GM23248 (cell line): ENCODE measurements around the gene GRIK3. TPM values are rescaled to one million over a fixed set of nuclear protein-coding genes. Genes with fewer than 3 reads are reported as not detected.

Source experiments
- DNase-seq: peaks from one replicate; pipeline ENCODE4 v3.0.0-alpha.2; 2015
- H2AFZ ChIP-seq: fragments of 200-600 bp; sonication (generic); 2 replicates; pipeline ENCODE4 v1.6.1; 2016; ENCODE audit warnings: antibody characterized with exemption
- H3F3A ChIP-seq: fragments of 200-600 bp; sonication (generic); 2 replicates; pipeline ENCODE4 v1.6.1; 2016; ENCODE audit warnings: mild to moderate bottlenecking, antibody characterized with exemption, mixed run types; ENCODE audit not compliant: insufficient read depth
- H3K27ac ChIP-seq: fragments of 200-600 bp; sonication (generic); 2 replicates; pipeline ENCODE4 v1.5.1; 2016; ENCODE audit warnings: mild to moderate bottlenecking
- H3K27me3 ChIP-seq: fragments of 200-600 bp; sonication (generic); replicated peaks from 2 replicates; pipeline ENCODE4 v1.6.1; 2016; ENCODE audit warnings: mild to moderate bottlenecking; ENCODE audit not compliant: insufficient read depth
- H3K36me3 ChIP-seq: fragments of 200-600 bp; sonication (generic); 2 replicates; pipeline ENCODE4 v1.6.1; 2016; ENCODE audit warnings: low read depth, mild to moderate bottlenecking
- H3K4me1 ChIP-seq: fragments of 200-600 bp; sonication (generic); 2 replicates; pipeline ENCODE4 v1.6.1; 2016; ENCODE audit warnings: mild to moderate bottlenecking; ENCODE audit not compliant: insufficient read depth
- H3K4me2 ChIP-seq: fragments of 200-600 bp; sonication (generic); one replicate; pipeline ENCODE4 v1.6.1; 2016; ENCODE audit warnings: mild to moderate bottlenecking; ENCODE audit not compliant: unreplicated experiment
- H3K4me3 ChIP-seq: fragments of 200-600 bp; sonication (generic); 2 replicates; pipeline ENCODE4 v1.5.1; 2016; ENCODE audit warnings: mild to moderate bottlenecking
- H3K79me2 ChIP-seq: fragments of 200-600 bp; sonication (generic); 2 replicates; pipeline ENCODE4 v1.6.1; 2016; ENCODE audit warnings: mild to moderate bottlenecking; ENCODE audit not compliant: insufficient read depth
- H3K9ac ChIP-seq: fragments of 200-600 bp; sonication (generic); 2 replicates; pipeline ENCODE4 v1.6.1; 2016; ENCODE audit warnings: mild to moderate bottlenecking
- H3K9me2 ChIP-seq: fragments of 200-600 bp; sonication (generic); 2 replicates; pipeline ENCODE4 v1.6.1; 2016; ENCODE audit warnings: mixed run types, mild to moderate bottlenecking, moderate library complexity; ENCODE audit not compliant: insufficient read depth
- H3K9me3 ChIP-seq: fragments of 200-600 bp; sonication (generic); one replicate; pipeline ENCODE4 v1.6.1; 2017; ENCODE audit warnings: low read depth
- H4K20me1 ChIP-seq: fragments of 200-600 bp; sonication (generic); 2 replicates; pipeline ENCODE4 v1.6.0; 2016; ENCODE audit not compliant: insufficient read depth
- EZH2 ChIP-seq: fragments of 200-600 bp; sonication (generic); IDR thresholded peaks from 2 replicates; pipeline ENCODE4 v1.6.1; 2018; ENCODE audit warnings: antibody characterized with exemption, mild to moderate bottlenecking; ENCODE audit not compliant: insufficient read depth, poor library complexity, severe bottlenecking
- EZH2phosphoT487 ChIP-seq: fragments of 200-600 bp; sonication (generic); IDR thresholded peaks from 2 replicates; pipeline ENCODE4 v1.6.1; 2018; ENCODE audit warnings: antibody characterized with exemption, moderate library complexity, mild to moderate bottlenecking, low read depth; ENCODE audit not compliant: insufficient read depth
- WGBS, 2 experiments: methylation state at CpG; one replicate each; pipeline ENCODE4 v1.1.6; 2015 to 2017; ENCODE audit warnings: low lambda C conversion rate in 2 of 2, low coverage in 1 of 2; ENCODE audit errors: missing lambda C conversion rate in 2 of 2; 5-methylcytosine and 5-hydroxymethylcytosine counted together
- in situ Hi-C: fragments of 300-500 bp; cut with MboI; formaldehyde crosslinking; loops from 2 replicates; pipeline ENCODE4 v1.15.0; 2020
- polyA plus RNA-seq: library from polyadenylated mRNA; unstranded; fragments of >200 nt; fragmentation: Nextera tagmentation; extraction: Ambion mirVana; gene quantifications from 2 replicates; pipeline ENCODE4 v1.2.1, GENCODE V29; 2016
- total RNA-seq: library from RNA; depleted of rRNA; stranded (reverse); fragments of >200 nt; shearing (Covaris generic); gene quantifications from 2 replicates; pipeline ENCODE4 v1.2.3, GENCODE V29; 2014

The GRIK3 gene
- total and polyA plus RNA-seq, 2 experiments from 2014 or later: not detected

- in situ Hi-C loops: no loop called here
These were observed 68.8 kb downstream of the GRIK3 start for GRCh38 chr1:36965275-36966159.

GRCh38 chr1:36964830-36965229, 69.5 kb downstream of the GRIK3 start:
- TF ChIP-seq EZH2: no peak
- no peak for TF ChIP-seq EZH2phosphoT487
- H3K36me3 ChIP-seq: no peaks in the 10 kb centered on the region
- no peak overlapping the region for H2AFZ ChIP-seq
- in situ Hi-C loops: no loop called here
- H3K27ac ChIP-seq: no peak overlapping the region
- H3K9me3 ChIP-seq: no peaks in the 10 kb centered on the region
- no peaks in the 10 kb centered on the region for H3K79me2 ChIP-seq
- WGBS, 2 experiments: 41 to 42% methylated on average over 8 of the region's 8 CpGs
- no peak overlapping the region for H3K4me3 ChIP-seq
- H3F3A ChIP-seq: no peaks in the 10 kb centered on the region
- H3K4me2 ChIP-seq: no peak overlapping the region
- H4K20me1 ChIP-seq: no peaks in the 10 kb centered on the region
- H3K27me3 ChIP-seq: no peaks in the 10 kb centered on the region
- no peaks in the 10 kb centered on the region for H3K9me2 ChIP-seq
- DNase-seq: no peak
- H3K9ac ChIP-seq: no peak overlapping the region
- H3K4me1 ChIP-seq: no peaks in the 10 kb centered on the region

More at GRCh38 chr1:36965275-36966159, 68.8 kb downstream of the GRIK3 start:
- Histone ChIP-seq H3K27me3 (no peaks in the 10 kb centered on the region), H3K4me3 (no peak overlapping the region), H3K4me1 (no peaks in the 10 kb centered on the region), H4K20me1 (no peaks in the 10 kb centered on the region), H3K36me3 (no peaks in the 10 kb centered on the region), H3K79me2 (no peaks in the 10 kb centered on the region), H3K4me2 (no peak overlapping the region), H3K9me3 (no peaks in the 10 kb centered on the region), H3K9ac (no peak overlapping the region), H3F3A (no peaks in the 10 kb centered on the region), H3K27ac (no peak overlapping the region), H2AFZ (no peak overlapping the region), H3K9me2 (no peaks in the 10 kb centered on the region)
- DNase-seq: no peak
- 26 to 28% methylated on average over 11 of the region's 11 CpGs for WGBS, 2 experiments
- TF ChIP-seq EZH2phosphoT487 (no peak), EZH2 (no peak)

GRCh38 chr1:36963006-36963405, 71.3 kb downstream of the GRIK3 start:
- H2AFZ ChIP-seq: no peak overlapping the region
- TF ChIP-seq EZH2: no peak
- TF ChIP-seq EZH2phosphoT487: no peak
- no peak overlapping the region for H3K4me3 ChIP-seq
- H4K20me1 ChIP-seq: no peaks in the 10 kb centered on the region
- DNase-seq: no peak
- no peaks in the 10 kb centered on the region for H3F3A ChIP-seq
- no peaks in the 10 kb centered on the region for H3K9me2 ChIP-seq
- H3K36me3 ChIP-seq: no peaks in the 10 kb centered on the region
- H3K79me2 ChIP-seq: no peaks in the 10 kb centered on the region
- H3K9me3 ChIP-seq: no peaks in the 10 kb centered on the region
- in situ Hi-C loops: no loop called here
- H3K27ac ChIP-seq: no peak overlapping the region
- H3K9ac ChIP-seq: no peak overlapping the region
- H3K27me3 ChIP-seq: no peaks in the 10 kb centered on the region
- WGBS, 2 experiments: 16 to 20% methylated on average over 11 of the region's 11 CpGs
- no peaks in the 10 kb centered on the region for H3K4me1 ChIP-seq
- H3K4me2 ChIP-seq: no peak overlapping the region

GRCh38 chr1:36961062-36961615, 73.2 kb downstream of the GRIK3 start:
- Histone ChIP-seq H3K36me3 (no peaks in the 10 kb centered on the region), H3K9me3 (no peaks in the 10 kb centered on the region), H3K4me2 (no peak overlapping the region), H3K4me3 (no peak overlapping the region), H3K9ac (no peak overlapping the region), H3K79me2 (no peaks in the 10 kb centered on the region), H3K27me3 (no peaks in the 10 kb centered on the region), H3K9me2 (no peaks in the 10 kb centered on the region), H3K4me1 (no peaks in the 10 kb centered on the region), H3K27ac (no peak overlapping the region), H3F3A (no peaks in the 10 kb centered on the region), H4K20me1 (no peaks in the 10 kb centered on the region), H2AFZ (no peak overlapping the region)
- in situ Hi-C loops: no loop called here
- no peak for DNase-seq
- 31 to 37% methylated on average over 9 to 10 of the region's 10 CpGs for WGBS, 2 experiments
- TF ChIP-seq EZH2 (no peak), EZH2phosphoT487 (no peak)
